Suppressor macrophage treated with lipopolysaccharide for 1 hour (primary cell): Measurements from ENCODE around the gene HSD3B1.
"Not testable (repeated sequence)": the region's sequence is repeated elsewhere in the genome, so short reads cannot be mapped to it uniquely, and the experiment has no call there.

Source experiments
- DNase-seq, 3 donors: peaks; one replicate each; pipeline ENCODE4 v3.0.0-alpha.2; 2020 to 2022

The HSD3B1 gene

DNA sequence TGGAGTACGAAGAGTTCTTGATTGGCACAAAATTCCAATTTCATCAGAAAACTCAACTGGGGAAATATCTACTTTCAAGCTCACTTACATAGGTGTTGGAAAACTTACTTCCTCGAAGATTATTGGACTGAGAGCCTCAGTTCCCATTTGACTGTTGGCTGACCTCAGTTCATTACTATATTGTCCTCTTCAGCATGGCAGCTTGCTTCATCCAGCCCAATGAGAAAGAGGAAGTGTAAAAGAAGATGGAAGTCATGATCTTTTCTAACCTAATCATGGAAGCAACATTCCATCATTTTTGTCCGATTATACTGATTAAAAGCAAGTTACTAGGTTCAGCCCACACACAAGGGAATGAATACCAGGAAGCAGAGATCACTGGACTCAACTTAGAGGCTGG lies 49.4 kb downstream of the HSD3B1 start:
- DNase-seq, result peak; percentile 32 to 42 (median 37)

DNA sequence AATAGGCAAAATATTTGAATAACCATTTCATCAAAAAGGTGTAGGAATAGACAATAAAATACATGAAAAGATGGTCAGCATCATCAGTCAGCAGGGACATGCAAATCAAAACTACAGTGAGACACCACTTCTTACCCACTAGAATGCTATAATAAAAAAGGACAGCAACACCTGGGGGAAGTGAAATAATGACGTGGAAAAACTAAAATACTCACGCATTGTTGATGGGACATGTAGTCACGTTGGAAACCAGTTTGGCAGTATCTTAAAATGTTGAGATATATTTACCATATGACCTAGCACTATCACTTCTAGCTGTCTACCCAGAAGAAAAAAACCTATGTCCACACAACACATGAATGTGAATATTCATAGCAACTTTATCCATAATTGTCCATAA lies 53.4 kb downstream of the HSD3B1 start:
- not testable (repeated sequence) for DNase-seq

DNA sequence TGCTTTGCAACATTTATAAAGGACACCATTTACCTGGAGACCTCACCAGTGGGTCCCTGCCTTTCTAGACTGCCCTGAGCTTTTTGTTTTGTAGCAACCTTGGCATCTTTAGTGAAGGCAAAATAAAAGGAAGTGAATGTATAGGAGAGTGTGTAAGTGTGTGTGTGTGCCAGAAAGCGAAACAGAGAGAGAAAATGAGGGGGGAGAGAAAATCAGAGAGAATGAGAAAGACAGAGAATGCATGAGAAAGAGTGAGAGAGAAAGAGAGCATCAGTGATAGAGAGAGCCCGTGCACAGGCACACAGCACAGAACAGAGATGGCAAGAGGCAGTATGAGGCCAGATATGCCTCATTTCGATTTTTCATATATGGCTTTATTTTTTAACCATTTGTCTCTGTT lies 57.5 kb downstream of the HSD3B1 start:
- DNase-seq, result peak; percentile 19 to 28 (median 27)
